HPDE6-E6E7 (cell line): ENCODE data around the gene ARHGAP4.

ENCODE experiments used
- DNase-seq: peaks from one replicate; pipeline ENCODE4 v3.0.0; 2011; ENCODE audit warnings: missing footprints; ENCODE audit errors: extremely low spot score

ARHGAP4 gene

GRCh38 chrX:153867671-153868070 is 58.4 kb downstream of the ARHGAP4 start:
- no peak for DNase-seq

DNA sequence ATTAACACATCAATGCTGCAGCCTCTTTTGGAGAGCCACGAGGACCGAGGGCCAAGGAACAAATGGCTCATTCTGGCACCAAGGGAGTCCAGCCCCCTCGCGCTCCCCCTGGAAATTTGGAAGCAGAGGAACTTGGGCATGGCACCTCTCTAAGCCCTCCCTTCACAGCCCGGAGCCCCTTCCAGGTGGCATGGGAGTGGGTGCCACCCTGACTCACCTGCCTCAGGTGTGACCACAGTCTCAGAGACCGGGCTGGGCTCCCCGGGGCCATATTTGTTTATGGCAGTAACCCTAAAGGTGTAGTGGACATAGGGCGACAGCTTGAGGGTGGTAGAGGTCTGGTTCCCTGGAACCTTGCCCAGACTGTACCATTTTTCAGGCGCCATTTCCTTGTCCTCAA is 58.9 kb downstream of the ARHGAP4 start:
- no peak for DNase-seq

DNA sequence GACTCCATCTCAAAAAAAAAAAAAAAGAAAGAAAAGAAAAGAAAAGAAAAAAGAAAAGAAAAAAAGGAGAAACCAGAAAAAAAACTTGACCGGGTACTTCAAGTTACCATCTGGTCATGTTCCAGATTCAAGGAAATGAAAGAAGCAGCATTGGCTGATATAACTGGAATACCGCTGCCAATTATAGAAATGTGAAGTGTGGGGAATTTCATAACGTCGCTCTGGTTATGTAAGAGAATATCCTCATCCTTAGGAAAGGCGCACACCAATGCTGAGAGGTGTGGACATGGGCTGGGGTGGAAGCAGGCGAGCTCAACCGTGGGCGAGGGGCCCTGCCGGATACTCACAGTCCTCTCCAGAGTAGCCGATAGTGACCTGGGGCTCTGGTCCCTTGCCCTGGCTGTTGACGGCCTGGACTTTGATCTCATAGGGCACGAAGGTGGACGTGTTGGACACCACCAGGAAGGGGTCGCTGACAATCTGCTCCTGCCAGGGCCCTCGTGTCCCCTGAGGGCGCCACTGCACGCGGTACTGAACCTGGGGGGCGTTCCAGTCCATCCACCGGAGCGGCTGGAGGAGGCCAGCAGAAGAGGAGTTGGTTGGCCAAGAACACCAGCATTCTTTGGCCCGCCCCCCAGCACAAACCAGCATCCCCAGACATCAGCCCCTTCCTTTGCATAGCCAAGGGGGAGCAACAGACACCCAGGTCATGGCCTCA is 59.6 kb downstream of the ARHGAP4 start:
- DNase-seq, result no peak

DNA sequence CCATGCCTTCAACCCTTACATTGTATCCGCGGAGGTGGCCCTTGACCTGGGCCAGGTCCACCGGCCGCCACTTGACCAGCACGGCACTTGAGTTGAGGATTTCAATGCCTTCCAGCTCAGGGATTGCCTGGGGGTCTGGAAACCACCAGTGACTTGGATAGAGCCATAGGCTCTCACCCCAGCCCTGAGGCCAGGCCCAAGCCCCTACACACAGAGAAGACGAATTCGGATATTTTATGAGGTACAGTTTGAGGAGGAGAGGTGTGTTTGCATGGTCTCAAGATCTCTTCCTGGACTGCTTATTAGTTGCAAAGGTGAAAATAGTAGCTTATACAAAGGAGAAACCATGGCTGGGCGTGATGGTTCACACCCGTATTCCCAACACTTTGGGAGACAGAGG is 60.4 kb downstream of the ARHGAP4 start:
- DNase-seq, result no peak

GRCh38 chrX:153865321-153865580 is 60.8 kb downstream of the ARHGAP4 start:
- DNase-seq, result no peak

DNA sequence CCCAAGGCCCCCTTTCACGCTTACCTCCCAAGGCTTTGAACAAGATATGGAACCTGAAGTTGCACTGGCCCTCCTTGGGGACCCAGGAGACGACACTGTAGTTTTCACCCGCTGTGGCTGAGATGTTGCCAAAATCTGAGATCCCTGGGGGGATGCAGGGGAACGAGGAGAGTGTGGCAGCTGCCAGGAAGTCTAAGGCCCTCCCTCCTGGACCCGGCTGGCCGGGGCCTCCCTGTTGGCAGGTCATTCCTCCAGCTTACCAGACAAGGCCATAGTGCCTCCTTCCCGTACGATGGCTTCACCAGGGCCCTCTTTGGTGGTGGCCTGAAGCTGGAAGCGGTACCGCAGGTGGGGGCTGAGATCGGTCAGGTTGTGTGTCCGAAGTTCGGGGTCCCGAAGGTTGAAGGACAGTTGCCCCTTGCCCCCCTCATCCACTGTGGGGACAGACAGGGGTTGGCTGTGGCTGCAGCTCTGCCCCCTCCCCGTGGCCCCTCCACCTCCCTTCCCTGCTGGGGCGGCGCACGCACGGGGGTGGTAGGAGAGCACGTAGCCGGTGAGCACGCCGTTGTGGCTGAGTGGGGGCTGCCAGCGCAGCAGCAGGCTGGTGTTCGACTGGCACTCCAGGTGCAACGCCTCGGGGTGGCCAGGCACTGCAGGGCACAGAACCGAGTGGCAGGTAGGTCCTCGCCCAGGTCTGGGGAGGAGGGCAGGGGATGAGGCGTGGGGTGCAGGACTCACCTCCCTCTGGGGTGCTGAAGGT is 61.3 kb downstream of the ARHGAP4 start:
- DNase-seq, result no peak

GRCh38 chrX:153864101-153864500 is 62.0 kb downstream of the ARHGAP4 start:
- DNase-seq, result no peak

DNA sequence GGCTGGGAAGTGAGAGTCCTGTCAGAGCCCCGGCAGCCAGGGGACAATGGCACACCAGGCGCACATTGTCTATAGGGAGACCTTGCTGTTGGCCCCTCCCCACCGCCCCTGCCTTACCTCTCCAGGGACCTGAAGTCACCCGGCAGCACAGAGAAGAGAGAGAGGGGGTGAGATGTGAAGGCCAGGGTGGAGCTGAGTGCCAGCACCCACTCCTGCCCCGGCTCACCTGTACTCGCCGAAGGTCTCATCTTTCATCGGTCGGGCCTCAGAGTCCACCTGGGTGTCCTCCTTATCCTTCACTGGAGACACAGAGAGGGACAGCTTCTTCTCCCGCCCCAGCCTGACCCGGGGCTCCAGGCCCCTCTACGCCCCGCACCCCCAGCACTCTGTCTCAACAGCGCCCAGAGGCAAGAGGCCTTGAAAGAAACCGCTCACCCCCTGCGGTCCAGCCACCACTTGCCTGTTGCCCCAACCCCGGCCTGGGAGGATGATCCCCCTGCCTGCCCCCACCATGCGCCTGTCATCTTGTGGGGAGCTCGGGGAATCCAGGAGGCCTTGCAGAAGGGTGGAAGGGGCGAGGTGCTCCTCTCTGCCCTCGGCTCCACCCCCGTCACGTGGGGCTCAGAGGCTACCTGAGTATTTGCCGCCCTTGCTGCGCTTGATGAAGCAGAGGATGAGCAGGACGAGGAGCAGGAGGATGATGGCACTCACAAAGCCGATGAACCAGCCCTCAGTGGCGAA is 62.6 kb downstream of the ARHGAP4 start:
- DNase-seq, result no peak

GRCh38 chrX:153862369-153863250 is 63.5 kb downstream of the ARHGAP4 start:
- no peak for DNase-seq

- DNase-seq, result no peak
Measured at GRCh38 chrX:153861733-153862310, 64.2 kb downstream of the ARHGAP4 start.

- DNase-seq, result no peak
Measured at GRCh38 chrX:153861151-153861550, 64.9 kb downstream of the ARHGAP4 start.
